ENCODE results near the gene AP2A1.

The AP2A1 gene

DNA sequence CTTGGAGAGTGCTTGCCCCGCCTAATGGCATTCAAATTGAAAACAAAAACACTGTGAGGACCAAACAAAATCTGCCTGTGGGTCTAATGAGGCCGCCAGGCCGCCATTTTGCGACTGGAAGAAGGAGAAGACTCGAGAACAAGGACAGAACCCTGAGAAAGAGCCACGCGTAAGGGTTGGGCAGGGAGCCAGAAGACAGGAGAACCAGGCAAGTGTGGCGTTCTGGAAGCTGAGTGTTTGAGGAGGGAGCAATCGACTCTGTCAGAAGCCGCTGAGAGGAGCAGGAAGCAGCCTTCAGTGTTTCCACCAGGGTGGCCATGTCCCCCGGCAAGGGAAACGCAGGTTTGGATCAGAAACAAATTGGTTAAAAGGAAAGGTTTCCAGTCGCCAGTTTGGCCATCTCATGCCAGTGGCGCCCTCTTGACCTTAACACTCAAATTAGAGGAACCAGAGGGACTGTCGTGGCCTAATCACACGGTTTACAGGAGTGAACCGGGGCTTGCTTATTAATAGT, 74.0 kb downstream of the AP2A1 start:
- DNase-seq: no peak

DNA sequence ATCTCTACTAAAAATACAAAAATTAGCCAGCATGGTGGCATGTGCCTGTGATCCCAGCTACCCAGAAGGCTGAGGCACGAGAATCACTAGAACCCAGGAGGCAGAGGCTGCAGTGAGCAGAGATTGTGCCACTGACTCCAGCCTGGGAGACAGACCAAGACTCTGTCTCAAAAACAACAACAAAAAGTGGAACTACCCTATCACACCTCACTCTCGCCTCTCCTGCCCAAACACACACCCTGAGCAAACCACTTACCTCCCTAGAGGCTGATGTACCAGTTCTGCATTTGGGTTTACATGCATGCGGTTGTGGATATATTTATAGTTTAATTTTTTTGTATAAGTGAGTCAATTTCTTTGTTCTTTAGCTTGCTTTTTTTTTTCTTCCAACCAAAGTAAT, 76.5 kb downstream of the AP2A1 start:
- DNase-seq: no peak

DNA sequence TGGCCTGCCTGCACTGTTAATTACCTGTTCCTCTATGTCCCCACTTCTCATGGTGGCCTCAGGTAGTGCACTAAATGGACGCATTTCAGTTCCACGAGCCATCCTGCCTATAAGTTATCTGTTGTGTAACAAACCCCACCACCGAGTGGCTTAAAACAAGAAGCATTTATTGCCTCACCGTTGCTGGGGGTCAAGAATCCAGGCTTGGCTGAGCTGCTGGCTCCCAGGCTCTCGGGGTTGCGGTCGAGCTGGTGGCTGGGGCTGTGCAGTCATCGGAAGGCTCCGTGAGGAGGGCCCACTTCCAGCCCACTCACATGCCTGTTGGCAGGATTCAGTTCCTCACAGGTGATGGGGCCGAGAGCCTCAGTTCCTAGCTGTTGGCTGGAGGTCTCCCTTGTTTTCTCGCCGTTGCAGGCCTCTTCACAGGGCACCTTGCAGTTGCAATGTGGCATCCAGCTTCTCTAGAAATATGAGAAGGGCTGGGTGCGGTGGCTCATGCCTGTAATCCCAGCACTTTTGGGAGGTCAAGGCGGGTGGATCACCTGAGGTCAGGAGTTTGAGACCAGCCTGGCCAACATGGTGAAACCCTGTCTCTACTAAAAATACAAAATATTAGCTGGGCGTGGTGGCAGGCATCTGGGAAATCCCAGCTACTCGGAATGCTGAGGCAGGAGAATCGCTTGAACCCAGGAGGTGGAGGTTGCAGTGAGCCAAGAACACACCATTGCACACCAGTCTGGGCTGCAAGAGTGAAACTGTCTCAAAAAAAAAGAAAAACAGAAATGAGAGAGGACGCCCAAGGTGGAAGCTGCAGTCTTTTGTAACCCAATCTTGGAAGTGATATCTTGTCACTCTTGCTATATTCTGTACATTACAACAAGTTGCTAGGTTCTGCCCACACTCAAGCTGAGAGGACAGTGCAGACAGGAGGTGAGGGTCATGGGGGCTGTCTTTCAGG, 77.6 kb downstream of the AP2A1 start:
- no peak for DNase-seq

DNA sequence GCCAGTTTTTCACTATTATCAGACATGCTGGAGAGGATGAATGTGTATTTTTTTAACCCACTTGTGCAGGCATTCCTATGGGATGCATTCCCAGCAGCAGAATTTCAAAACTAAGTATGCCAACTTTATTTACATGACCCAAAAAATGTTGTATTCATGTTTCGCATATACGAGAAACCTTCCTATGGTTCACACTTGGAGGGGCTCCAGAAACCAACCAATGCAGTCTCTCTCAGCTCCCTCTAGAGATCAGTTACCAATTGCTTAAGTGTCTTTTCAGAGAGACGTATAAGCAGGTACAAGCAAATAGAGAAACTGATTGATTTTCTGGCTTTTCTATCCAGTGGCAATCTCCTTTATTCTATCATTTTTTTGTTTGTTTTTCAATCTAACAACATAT, 78.6 kb downstream of the AP2A1 start:
- no peak for DNase-seq

DNA sequence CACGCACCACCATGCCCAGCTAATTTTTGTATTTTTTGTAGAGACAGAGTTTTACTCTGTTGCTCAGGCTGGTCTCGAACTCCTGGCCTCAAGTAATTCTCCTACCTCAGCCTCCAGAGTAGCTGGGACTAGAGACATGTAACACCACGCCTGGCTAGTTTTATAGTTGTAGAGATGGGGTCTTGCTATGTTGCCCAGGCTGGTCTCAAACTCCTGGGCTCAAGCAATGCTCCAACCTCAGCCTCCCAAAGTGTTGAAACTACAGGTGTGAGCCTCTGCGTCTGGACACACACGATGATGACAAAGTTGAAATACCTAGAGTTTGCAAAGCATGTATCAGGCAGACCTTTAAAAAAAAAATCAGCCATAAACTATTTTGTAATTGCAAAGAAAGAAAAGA, 79.6 kb downstream of the AP2A1 start:
- no peak for DNase-seq

DNA sequence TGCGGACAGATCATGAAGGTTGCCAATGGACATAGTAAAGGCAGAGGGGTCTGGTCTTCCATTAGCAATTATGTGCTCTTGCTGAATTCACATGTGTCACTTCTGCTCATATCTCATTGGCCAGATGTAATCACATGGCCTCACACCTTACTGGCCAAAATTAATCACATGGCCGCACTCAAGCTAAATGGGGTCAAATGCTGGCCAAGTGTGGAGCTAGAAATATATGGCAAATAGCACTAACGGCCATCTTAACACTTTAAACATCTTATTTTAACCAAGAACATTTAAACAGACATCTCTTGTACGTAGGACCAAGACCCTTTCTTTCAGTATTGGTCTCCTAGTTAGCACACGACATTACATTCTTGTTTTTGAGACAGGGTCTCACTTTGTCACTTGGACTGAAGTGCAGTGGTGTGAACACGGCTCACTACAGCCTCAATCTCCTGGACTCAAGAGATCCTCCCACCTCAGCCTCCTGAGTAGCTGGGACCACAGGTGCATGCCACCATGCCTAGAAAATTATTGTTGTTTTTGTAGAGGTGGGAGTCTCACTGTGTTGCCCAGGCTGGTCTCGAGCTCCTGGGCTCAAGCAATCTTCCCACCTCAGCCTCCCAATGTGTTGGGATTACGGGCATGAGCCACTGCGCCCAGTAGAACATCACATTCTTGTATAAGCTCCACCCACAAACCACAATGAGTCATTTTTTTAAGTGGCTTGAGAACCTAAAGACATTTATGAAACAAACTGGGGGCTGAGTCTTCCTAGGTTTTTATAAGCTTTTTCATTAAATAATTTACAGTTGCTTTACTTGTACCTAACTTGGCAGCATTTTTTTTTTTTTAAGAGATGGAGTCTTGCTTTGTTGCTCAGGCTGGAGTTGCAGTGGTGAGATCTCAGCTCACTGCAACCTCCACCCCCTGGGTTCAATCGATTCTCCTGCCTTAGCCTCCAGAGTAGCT, 81.2 kb downstream of the AP2A1 start:
- DNase-seq: no peak

DNA sequence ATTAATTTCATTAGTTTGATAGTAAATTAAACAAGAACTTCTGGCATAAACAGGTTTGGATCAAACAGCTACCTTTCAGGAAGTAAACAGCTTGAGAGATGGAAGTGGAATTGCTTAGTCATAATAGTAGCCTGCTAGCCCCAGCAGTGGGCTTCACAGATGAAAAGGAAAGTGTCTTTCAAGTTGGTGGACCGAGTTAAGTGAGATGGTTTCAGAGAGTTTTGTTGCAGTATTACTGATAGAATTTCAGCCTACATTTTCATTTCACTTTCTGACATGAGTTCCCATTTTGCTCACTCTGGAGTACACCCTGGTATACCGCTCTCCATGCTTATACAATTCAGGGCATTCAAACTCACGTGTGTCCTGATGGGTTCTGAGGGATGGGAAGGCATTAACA, 82.1 kb downstream of the AP2A1 start:
- DNase-seq: no peak

DNA sequence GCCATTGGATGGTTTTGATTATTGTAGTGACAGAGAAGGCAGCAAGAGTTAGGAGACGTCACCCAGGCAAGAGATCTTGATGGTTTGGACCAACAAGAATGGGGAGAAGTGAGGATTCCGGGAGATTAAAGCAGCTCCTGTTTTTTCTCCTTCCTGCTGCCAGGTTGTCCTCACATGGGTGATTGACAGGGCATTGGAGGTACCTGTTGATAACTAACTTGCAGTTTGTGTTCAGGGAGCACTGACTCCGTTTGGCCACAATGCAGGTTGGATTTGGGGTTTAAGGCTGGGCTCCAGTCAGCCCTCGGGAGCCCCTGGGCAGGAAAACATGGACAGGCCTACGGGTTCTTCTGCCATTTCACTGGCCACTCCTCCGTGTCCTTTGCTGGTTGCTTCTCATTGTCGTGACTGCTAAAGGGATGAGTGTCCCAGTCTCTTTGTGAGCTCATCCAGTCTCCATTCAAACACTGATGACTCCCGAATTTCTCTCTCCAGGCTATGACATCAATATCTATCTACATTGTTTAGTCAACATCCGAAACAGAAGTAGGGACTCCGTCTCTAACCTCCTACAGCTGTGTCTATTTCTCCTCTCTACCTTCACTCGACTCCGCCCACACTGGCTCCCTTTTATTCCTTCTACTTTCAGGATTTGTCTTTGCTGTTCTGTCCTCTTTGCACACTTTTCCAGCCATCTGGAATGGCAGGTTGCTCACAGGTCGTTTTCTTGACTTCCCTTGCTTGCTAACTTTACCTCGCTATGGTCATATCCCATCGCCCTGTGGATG, 82.8 kb downstream of the AP2A1 start:
- DNase-seq: no peak

DNA sequence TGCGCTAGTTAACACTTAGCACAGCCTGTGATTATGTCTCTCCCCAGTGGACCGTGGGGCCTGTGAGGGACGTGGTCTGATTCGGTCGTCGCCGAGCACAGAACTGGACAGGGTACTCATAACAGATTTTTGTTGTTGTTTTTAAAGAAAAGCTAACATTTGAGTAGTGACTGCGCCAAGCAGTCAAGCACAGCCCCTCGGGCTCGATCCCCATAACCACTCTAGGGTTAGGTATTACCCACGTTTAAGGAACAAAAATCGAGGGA, 83.4 kb downstream of the AP2A1 start:
- no peak for DNase-seq

DNA sequence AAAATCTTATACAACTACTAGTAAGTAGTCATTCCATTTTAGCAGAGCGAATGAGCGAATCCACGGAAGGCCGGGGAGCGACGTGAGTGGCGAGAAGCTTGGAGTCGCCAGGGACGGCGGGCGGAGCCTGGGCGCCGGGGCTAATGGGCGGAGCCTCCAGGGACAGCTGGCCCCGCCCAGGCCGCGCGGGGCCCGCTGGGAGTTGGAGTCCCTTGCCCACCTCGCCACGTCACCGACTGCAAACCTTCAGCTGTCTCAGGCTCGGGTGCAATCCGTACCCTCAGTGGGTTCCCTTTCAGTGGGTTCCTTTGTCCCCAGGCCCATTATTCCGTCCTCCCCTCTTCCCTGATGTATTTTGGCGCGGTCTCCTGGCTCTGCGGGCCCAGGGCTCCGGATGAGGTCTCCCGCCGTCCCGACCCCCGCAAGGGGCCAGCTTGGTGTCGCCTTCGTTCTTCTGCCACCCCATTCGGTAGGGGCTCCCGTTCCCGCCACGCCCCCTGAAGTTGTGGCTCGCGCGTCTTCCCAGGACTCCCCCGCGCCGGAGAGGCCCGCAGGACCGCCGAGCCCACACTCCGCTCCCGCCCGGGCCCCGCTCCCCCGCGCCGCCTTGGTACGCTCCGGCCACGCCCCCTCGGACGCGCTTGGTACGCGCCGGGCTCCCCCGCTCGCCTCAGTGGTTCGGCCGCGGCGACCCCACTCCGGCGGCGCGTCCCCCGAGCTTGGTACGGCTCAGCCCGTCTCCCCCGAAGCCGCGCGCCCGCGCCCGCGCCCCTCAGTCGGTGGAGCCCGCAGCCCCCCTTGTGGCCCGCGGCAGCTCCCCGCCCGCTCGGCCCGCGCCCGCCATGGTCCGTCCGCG, 83.9 kb downstream of the AP2A1 start, which contains the start of gene PTOV1:
Gene PTOV1 (plus strand): TSS at position 673 of the 856 bp plus-strand sequence.
- peak; percentile 95 to 96 for DNase-seq

DNA sequence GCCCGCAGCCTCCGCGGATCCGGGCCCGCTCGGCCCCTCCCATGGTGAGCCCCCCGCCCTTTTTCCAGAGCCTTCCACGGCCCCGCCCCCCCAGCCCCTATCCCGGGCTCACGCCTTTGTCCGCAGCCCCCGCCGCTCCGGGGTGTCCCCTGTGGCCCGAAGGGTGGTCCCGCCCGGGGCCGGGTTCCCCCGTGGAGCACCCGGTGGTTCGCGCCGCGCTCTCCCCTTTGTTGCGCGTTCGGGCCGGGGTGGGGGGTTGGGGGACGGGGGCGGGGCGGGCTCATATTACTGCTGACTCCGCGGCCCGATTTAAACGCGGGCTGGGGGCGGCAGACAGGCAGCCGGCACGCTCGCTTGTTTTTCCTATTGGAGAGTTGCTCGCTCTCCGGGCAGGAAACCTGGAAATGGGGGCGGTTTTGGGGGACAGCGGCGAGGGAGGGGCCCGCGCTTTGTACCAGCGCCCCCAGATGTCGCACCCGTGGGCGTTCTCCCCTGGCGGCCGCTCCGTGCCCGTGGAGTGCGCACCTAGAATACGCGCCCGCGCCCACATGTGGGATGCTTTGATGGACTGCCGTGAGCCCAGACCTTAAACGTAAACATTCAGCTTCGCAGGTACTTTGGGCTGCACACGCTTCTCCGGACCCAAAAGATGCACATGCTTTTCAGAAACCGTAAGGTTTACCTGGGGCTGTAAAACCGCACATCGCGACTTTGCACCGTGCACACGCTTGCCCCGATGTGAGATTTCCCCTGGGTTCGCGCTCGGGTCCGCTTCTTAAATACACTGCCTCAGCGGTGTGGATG, 84.9 kb downstream of the AP2A1 start:
- peak; percentile 56 to 64 for DNase-seq

DNA sequence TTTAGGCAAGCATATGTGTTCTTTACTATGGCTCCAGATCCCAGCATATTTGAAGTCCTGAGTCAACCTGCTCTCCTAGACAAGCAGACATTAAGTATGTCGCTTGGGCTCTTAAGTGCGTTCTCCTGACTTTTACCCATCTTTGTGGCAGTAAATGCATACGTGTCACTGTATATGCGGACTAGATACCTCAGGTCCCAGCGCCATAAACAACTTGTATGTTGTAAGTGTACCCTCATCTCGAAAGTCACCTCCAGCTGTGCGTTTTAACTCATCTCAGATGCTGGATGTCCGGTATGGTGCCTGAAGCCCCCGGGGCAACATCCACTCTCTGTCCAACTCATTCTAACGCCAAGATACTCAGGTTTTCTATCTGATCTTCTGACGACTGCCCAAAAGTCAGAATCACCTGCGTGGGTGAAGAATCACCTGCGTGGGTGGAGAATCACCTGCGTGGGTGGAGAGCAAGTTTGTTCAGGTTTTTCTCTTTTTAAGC, 85.9 kb downstream of the AP2A1 start:
- DNase-seq: no peak

DNA sequence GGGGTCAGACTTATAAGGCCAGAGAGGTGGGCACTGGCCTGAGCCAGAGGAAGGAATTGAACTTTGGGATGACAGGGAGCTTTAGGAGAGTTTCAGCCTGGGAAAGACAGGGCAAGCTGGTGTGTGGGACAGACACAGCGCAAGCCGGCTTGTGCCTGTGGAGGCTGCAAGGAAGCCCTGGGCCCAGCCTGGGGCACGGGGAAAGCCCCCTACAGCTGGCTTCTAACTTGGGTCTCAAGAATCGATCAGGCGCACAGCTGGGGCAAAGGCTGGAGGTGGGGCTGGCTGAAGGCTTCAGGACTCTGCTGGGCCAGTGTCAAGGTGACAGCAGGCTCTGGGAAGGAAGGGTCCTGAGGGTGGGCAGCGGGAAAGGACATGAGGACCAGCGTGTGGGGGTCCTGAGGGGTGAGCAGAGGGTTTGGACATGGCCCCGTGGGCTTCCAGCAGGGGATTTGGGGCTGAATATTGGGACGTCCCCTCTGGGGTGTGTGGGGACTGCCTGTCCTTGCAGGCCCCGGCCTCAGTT, 87.1 kb downstream of the AP2A1 start:
- no peak for DNase-seq

DNA sequence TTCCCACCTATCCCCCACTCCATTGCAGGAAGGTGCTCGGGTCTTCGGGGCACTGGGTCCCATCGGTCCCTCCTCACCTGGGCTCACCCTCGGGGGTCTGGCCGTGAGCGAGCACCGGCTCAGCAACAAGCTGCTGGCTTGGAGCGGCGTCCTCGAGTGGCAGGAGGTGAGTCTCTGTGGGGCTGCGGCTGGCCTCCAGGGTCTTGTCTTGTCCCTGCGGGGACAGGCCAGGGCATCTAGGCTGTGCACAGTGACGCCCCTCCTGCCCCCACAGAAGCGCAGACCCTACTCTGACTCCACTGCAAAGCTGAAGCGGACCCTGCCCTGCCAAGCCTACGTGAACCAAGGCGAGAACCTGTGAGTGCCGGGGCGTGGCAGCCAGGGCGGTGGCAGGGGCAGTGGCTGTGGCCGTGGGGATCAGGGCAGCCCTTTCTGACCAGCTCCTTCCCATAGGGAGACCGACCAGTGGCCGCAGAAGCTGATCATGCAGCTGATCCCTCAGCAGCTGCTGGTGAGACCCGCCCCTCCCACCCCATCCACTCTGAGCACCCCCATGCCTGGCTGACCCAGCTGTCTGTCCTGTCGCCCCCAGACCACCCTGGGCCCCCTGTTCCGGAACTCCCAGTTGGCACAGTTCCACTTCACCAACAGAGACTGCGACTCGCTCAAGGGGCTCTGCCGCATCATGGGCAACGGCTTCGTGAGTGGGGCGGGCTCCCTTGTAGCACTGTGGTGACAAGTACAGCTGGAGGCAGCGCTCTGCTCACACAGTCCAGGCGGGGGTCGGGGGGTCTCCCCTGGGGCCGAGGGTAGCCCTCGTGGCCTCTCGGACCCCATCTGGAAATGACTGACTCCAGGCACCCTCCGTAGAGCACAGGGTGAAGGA, 87.8 kb downstream of the AP2A1 start:
- no peak for DNase-seq

DNA sequence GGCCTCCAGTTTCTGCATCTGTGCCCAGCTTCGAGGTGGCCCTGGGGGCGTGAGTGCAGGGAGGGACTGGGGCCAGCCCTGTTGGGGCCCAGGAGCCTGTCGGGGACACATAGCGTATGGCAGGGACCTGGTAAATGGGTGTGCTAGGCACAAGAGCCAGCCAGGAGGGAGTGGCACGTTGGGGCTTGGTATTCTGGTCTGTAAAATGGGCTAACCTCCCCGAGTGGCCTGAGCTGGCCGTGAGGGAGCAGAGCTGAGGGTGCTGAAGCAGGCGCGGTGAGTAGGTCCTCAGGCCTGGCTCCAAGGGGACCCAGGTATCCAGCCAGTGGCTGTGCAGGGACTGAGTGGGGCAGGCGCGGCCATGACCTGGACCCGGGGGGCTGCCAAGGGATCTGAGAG, 88.5 kb downstream of the AP2A1 start:
- no peak for DNase-seq

DNA sequence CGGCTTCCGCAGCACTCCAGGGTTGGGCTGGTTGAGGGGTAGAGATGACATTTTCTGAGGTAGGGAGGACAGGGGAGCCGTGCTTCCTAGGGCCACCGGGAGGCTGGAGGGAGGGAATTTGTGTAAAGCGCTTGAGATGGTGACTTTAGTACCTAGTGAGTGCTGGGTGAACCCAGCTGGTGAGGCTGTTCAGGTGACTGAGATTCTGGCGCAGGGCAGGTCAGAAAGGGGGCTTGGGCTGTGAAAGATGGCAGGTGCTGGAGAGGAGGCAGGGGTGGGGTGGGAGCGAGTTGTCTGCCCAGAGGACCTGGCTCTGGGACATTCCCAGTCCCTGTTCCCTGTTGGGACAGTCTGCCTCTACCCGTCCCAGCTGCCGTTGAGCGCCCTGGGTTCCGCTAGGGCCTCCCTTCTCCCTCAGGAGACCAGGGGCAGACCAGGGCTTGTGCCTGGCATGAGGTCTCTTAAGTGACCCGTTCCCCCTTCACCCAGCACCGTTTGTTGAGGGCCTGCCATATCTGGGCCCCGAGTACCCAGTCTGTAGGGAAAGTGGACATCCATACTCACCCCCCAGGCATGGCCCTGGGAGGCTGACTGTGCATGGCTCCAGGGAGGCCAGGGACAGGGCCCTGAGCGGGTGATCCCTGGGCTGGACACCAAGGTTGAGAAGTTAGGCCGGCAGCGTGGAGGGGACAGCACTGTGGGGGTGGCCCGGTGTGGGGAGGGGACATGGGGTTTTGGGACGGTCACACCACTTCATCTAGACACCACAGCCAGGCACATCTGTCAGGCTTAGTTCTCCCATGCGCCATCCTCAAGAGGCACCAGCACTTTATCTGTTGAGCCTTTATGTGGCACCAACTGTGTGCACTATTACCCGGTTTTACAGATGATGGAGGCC, 89.1 kb downstream of the AP2A1 start:
- DNase-seq: no peak

DNA sequence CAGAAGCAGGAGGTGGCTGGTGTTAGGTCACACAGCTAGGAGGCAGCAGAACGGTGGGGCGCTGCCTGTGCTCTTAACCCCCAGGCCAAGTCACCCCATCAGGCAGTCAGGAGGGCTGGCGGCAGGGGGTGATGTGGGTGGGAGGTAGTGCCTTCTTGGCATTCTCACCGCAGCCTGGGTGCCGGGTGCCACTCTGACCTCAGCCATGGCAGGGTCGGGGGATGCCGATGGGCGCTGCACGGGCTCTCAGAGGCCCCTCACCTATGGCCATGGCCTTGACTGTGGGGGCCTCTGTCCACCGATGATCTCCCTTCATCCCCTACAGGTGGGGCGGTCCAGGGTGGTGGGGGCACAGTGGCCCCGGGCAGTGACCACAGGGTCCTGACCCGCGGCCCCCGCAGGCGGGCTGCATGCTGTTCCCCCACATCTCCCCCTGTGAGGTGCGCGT, 89.8 kb downstream of the AP2A1 start:
- no peak for DNase-seq

All from NCI-H1930 (cell line).